IMR-90 (cell line): ENCODE results near the gene GALNT17. TPM values are rescaled to one million over a fixed set of nuclear protein-coding genes. Genes with fewer than 3 reads are reported as not detected.

Source experiments
- ATAC-seq: fragments of 200-7000 bp; cut with Tn5 transposase; 2 replicates; pipeline ENCODE4 v1.9.1; 2020; ENCODE audit warnings: low read depth, mild to moderate bottlenecking, moderate library complexity
- BruUV-seq: library from RNA; stranded (reverse); fragments of 400-500 nt; replicated peaks from 2 replicates; lab custom pipeline; 2021; lab: Mats Ljungman, UMichigan
- CTCF ChIA-PET: fragments of 300-600 bp; formaldehyde crosslinking; extraction: SDS; loops from one replicate; lab custom pipeline; 2021; ENCODE audit warnings: antibody characterized with exemption; lab: Yijun Ruan, JAX
- POLR2A ChIA-PET: fragments of 300-600 bp; sonication (Branson Sonifier 250); formaldehyde crosslinking; loops from one replicate; lab custom pipeline; 2022; ENCODE audit warnings: antibody characterized with exemption; ENCODE audit not compliant: unreplicated experiment; lab: Charles Lee
- DNase-seq: peaks from one replicate; pipeline ENCODE4 v3.0.0; 2013
- H2AFZ ChIP-seq: replicated peaks from 2 replicates; pipeline ENCODE3; 2013; ENCODE audit warnings: low read length, mild to moderate bottlenecking; ENCODE audit not compliant: poor library complexity
- H2AK5ac ChIP-seq: 2 replicates; pipeline ENCODE4 v1.6.1; 2013; ENCODE audit warnings: low read depth, low read length, inconsistent platforms
- H2AK9ac ChIP-seq: replicated peaks from 2 replicates; pipeline ENCODE3; 2013; ENCODE audit warnings: mild to moderate bottlenecking, low read depth, low read length, moderate library complexity; ENCODE audit not compliant: poor library complexity
- H2BK120ac ChIP-seq: 2 replicates; pipeline ENCODE4 v1.6.1; 2013; ENCODE audit warnings: low read depth, low read length, inconsistent platforms
- H2BK15ac ChIP-seq: 3 replicates; pipeline ENCODE4 v1.6.1; 2013; ENCODE audit warnings: low read depth, low read length, inconsistent platforms
- H2BK20ac ChIP-seq: 2 replicates; pipeline ENCODE4 v1.6.1; 2013; ENCODE audit warnings: low read depth, mild to moderate bottlenecking, inconsistent platforms, low read length, moderate library complexity
- H2BK5ac ChIP-seq: 2 replicates; pipeline ENCODE4 v1.6.1; 2013; ENCODE audit warnings: mild to moderate bottlenecking, low read depth, low read length, inconsistent platforms; ENCODE audit not compliant: poor library complexity, severe bottlenecking
- H3K14ac ChIP-seq: replicated peaks from 2 replicates; pipeline ENCODE4 v1.6.1; 2013; ENCODE audit warnings: low read depth, low read length, inconsistent platforms
- H3K18ac ChIP-seq: 2 replicates; pipeline ENCODE4 v1.6.1; 2013; ENCODE audit warnings: low read depth, low read length, control low read depth
- H3K23ac ChIP-seq: 2 replicates; pipeline ENCODE4 v1.6.1; 2013; ENCODE audit warnings: low read depth, low read length, inconsistent platforms
- H3K27ac ChIP-seq: 2 replicates; pipeline ENCODE4 v1.5.1; 2013; ENCODE audit warnings: mild to moderate bottlenecking, control low read depth, low read length; ENCODE audit not compliant: insufficient read depth
- H3K27me3 ChIP-seq: 2 replicates; pipeline ENCODE4 v1.6.1; 2013; ENCODE audit warnings: low read length; ENCODE audit not compliant: control insufficient read depth, insufficient read depth
- H3K36me3 ChIP-seq: 2 replicates; pipeline ENCODE4 v1.6.1; 2013; ENCODE audit warnings: low read length, mixed read lengths; ENCODE audit not compliant: control insufficient read depth, insufficient read depth
- H3K4ac ChIP-seq: 2 replicates; pipeline ENCODE4 v1.6.1; 2013; ENCODE audit warnings: low read depth, low read length, inconsistent platforms
- H3K4me1 ChIP-seq: 2 replicates; pipeline ENCODE4 v1.6.1; 2013; ENCODE audit warnings: low read length, mixed read lengths; ENCODE audit not compliant: control insufficient read depth, insufficient read depth
- H3K4me2 ChIP-seq: 2 replicates; pipeline ENCODE4 v1.6.1; 2013; ENCODE audit warnings: low read depth, mild to moderate bottlenecking, control low read depth, low read length, moderate library complexity
- H3K4me3 ChIP-seq: 2 replicates; pipeline ENCODE4 v1.5.1; 2013; ENCODE audit warnings: low read depth, mild to moderate bottlenecking, control low read depth, low read length, moderate library complexity; ENCODE audit not compliant: insufficient read depth
- H3K56ac ChIP-seq: 2 replicates; pipeline ENCODE4 v1.6.1; 2013; ENCODE audit warnings: low read length, inconsistent platforms; ENCODE audit not compliant: insufficient read depth; ENCODE audit errors: extremely low read depth
- H3K79me1 ChIP-seq, 2 experiments: 2 replicates each; pipeline ENCODE4 v1.6.1; 2013; ENCODE audit warnings: low read length in 2 of 2, inconsistent platforms in 1 of 2, low read depth in 1 of 2
- H3K9ac ChIP-seq: 2 replicates; pipeline ENCODE4 v1.6.1; 2013; ENCODE audit warnings: low read depth, low read length, control low read depth
- H3K9me1 ChIP-seq: 2 replicates; pipeline ENCODE4 v1.6.1; 2013; ENCODE audit warnings: low read length, inconsistent platforms; ENCODE audit not compliant: insufficient read depth
- H3K9me3 ChIP-seq: 2 replicates; pipeline ENCODE4 v1.6.1; 2013; ENCODE audit warnings: low read length; ENCODE audit not compliant: control insufficient read depth, insufficient read depth
- H4K20me1 ChIP-seq: 2 replicates; pipeline ENCODE4 v1.6.1; 2013; ENCODE audit warnings: low read length, inconsistent platforms; ENCODE audit not compliant: insufficient read depth
- H4K5ac ChIP-seq: 2 replicates; pipeline ENCODE4 v1.6.1; 2013; ENCODE audit warnings: mild to moderate bottlenecking, low read depth, low read length, control low read depth
- H4K8ac ChIP-seq, 2 experiments: 2 replicates each; pipeline ENCODE4 v1.6.1; 2013; ENCODE audit warnings: low read depth in 2 of 2, low read length in 2 of 2, control low read depth in 1 of 2, inconsistent platforms in 1 of 2
- H4K91ac ChIP-seq: 2 replicates; pipeline ENCODE4 v1.6.1; 2013; ENCODE audit warnings: low read depth, low read length, inconsistent platforms; ENCODE audit not compliant: insufficient read depth
- BHLHE40 ChIP-seq: fragments of 150-350 bp; IDR thresholded peaks from 2 replicates; pipeline ENCODE4 v1.6.1; 2016; ENCODE audit warnings: mild to moderate bottlenecking, low read depth, low read length
- MXI1 ChIP-seq: IDR thresholded peaks from 2 replicates; pipeline ENCODE4 v1.6.1; 2012; ENCODE audit warnings: low read depth, mild to moderate bottlenecking, low read length, moderate library complexity, borderline replicate concordance
- POLR2A ChIP-seq: IDR thresholded peaks from 2 replicates; pipeline ENCODE4 v1.6.1; 2012; ENCODE audit warnings: mild to moderate bottlenecking, low read depth, low read length
- RAD21 ChIP-seq: IDR thresholded peaks from 2 replicates; pipeline ENCODE4 v1.6.1; 2012; ENCODE audit warnings: low read length, improper control_type of control experiment
- RCOR1 ChIP-seq: IDR thresholded peaks from 2 replicates; pipeline ENCODE4 v1.6.1; 2012; ENCODE audit warnings: mild to moderate bottlenecking, low read length, improper control_type of control experiment; ENCODE audit not compliant: insufficient replicate concordance
- WGBS, 2 experiments: methylation state at CpG; one replicate each; pipeline versions ENCODE4 v1.1.5 to v1.1.7; 2013; ENCODE audit warnings: missing lambda C conversion rate in 2 of 2; ENCODE audit not compliant: insufficient read length in 1 of 2; ENCODE audit errors: extremely low coverage in 2 of 2; 5-methylcytosine and 5-hydroxymethylcytosine counted together
- dilution Hi-C: fragments of 300-500 bp; cut with HindIII; formaldehyde crosslinking; loops from one replicate; pipeline ENCODE4 v1.14.3; 2018; ENCODE audit warnings: low sequenced_read_pairs; ENCODE audit not compliant: unreplicated experiment
- in situ Hi-C: fragments of 300-500 bp; cut with MboI; formaldehyde crosslinking; loops from 3 replicates; pipeline ENCODE4 v1.14.3; 2019; ENCODE audit warnings: low sequenced_read_pairs, inconsistent platforms, mixed read lengths
- intact Hi-C: fragments of 100-400 bp; cut with micrococcal nuclease; formaldehyde crosslinking; loops from 2 replicates; pipeline ENCODE4 v1.10.0; 2022
- polyA plus RNA-seq, 3 experiments: library from polyadenylated mRNA; depleted of rRNA; stranded (reverse); fragments of >200 nt; gene quantifications; 2 replicates each; pipeline ENCODE4 v1.2.3, GENCODE V29; 2012; ENCODE audit warnings: low replicate concordance in 1 of 3
- total RNA-seq: library from RNA; depleted of rRNA; stranded (reverse); fragments of >200 nt; gene quantifications from 2 replicates; pipeline ENCODE4 v1.2.3, GENCODE V29; 2012
- TF ChIP-seq, protein P1 (sequence below): fragments of 150-350 bp; IDR thresholded peaks from 2 replicates; pipeline ENCODE4 v1.6.1; 2017; ENCODE audit warnings: mild to moderate bottlenecking, antibody characterized with exemption, low read length, low read depth

The GALNT17 gene
- total and polyA plus RNA-seq, 2 of the 4 experiments (the other 2 are of a cell fraction) = not detected

DNA sequence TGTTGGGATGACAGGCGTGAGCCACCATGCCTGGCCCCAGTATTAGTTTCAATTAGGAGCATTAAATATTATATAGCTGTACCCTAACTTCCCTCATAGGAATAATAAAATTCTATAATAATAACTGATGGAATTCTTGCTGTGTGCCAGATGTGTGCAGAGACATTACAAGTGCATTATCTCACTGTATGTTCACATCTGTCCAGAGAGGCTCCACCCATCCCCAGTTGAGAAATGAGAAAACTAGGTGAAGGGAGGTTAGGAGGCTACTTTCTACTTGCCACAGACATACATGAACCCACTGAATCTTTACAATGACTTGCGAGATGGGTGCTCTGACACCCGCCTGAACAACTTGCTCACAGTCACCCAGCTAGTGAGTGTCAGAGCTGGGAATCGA lies 3.2 kb downstream of the GALNT17 start:
- dilution Hi-C loops (no loop called here), in situ Hi-C loops (no loop called here), intact Hi-C loops (no loop called here)
- Histone ChIP-seq H2AFZ (no peak overlapping the region), H4K20me1 (no peaks in the 10 kb centered on the region), H3K36me3 (no peaks in the 10 kb centered on the region), H3K9ac (no peak overlapping the region), H4K91ac (no peak overlapping the region), H2BK5ac (no peak overlapping the region), H3K4ac (no peak overlapping the region), H4K8ac (no peak overlapping the region), H3K27ac (no peak overlapping the region), H3K4me2 (no peak overlapping the region), H3K18ac (no peak overlapping the region), H2BK20ac (no peak overlapping the region), H2AK5ac (no peak overlapping the region), H3K4me3 (no peak overlapping the region), H3K23ac (no peak overlapping the region), H3K79me1 (no peaks in the 10 kb centered on the region), H3K14ac (no peak overlapping the region), H3K56ac (no peak overlapping the region), H3K4me1 (no peaks in the 10 kb centered on the region), H2BK120ac (no peak overlapping the region), H3K9me3 (peaks cover 12% of the 10 kb centered on the region), H4K5ac (no peak overlapping the region), H2BK15ac (no peak overlapping the region), H3K27me3 (no peaks in the 10 kb centered on the region), H2AK9ac (no peak overlapping the region), H3K9me1 (no peaks in the 10 kb centered on the region)
- DNase-seq (no peak), ATAC-seq (no peak)
- ChIA-PET CTCF (no interaction called here), POLR2A (no interaction called here)
- 69% methylated on average over 2 of the region's 4 CpGs; no CpG with 5 or more reads in 1 of the 2 experiments for WGBS, 2 experiments
- TF ChIP-seq POLR2A = no peak
- TF ChIP-seq RAD21 = no peak
- TF ChIP-seq, protein P1, sequence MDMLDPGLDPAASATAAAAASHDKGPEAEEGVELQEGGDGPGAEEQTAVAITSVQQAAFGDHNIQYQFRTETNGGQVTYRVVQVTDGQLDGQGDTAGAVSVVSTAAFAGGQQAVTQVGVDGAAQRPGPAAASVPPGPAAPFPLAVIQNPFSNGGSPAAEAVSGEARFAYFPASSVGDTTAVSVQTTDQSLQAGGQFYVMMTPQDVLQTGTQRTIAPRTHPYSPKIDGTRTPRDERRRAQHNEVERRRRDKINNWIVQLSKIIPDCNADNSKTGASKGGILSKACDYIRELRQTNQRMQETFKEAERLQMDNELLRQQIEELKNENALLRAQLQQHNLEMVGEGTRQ = no peak
- TF ChIP-seq BHLHE40 = no peak
- no peak for TF ChIP-seq RCOR1
- TF ChIP-seq MXI1 = no peak
- no TSS peak for BruUV-seq
